IPS DF 4.7 (cell line): ENCODE data around the gene INSRR.

Source experiments
- DNase-seq: peaks from one replicate; pipeline ENCODE4 v3.0.0-alpha.2; 2013; ENCODE audit warnings: low spot score; ENCODE audit errors: extremely low read depth

Gene INSRR

DNA sequence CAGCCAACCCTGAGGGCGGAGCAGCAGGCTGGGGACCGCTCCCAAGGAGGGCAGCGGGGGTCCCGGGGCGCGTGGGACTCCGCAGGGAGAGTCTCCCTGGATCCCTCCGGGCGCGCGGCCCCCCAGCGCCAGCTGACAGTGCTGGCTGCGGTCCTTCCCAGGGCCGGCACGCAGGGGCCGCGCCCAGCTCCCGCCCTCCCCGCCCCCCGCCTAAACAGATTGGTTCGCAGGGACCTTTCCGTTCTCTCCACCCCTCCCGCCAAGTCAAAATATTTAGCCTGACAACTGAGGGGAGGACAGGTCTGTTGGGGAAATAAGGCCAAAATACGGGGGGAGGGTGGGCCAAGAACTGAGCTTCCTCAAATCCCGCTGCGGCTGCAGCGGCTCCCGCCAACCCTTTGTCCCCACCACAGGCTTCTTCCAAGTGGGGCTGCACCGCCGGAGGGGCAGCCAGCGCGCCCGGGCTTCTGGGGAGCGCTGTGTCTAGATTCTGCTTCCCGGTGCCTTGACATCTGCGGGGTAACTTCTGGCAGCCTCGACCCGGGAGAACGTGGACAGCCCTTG, at the start of gene INSRR:
TSS of gene INSRR (minus strand) at position 159 of the 564 bp plus-strand sequence. CDS start 496 bp downstream, outside the sequence.
- DNase-seq = no peak

- DNase-seq = no peak
Measured at GRCh38 chr1:156908541-156908940, 49.6 kb upstream of the INSRR start.

DNA sequence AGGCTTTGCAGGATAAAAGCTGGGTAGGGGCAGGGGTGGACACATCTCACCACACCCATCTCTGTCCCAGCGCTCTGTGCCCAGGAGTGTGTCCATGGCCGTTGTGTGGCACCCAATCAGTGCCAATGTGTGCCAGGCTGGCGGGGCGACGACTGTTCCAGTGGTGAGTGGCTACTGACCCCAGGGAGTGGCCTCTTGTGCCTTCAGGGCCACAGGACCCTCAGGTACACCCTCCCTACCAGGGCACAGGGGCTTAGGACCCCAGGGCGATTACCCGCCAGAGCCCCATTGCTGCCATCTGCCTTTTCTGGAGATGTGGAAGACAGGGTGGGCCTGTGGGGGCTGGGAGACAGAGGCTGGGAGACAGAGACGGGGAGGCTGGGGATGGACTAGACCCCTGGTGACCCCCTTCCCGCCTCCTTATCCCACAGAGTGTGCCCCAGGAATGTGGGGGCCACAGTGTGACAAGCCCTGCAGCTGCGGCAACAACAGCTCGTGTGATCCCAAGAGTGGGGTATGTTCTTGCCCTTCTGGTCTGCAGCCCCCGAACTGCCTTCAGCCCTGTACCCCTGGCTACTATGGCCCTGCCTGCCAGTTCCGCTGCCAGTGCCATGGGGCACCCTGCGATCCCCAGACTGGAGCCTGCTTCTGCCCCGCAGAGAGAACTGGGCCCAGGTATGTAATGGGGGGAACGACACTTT, 47.4 kb upstream of the INSRR start:
- no peak for DNase-seq

DNA sequence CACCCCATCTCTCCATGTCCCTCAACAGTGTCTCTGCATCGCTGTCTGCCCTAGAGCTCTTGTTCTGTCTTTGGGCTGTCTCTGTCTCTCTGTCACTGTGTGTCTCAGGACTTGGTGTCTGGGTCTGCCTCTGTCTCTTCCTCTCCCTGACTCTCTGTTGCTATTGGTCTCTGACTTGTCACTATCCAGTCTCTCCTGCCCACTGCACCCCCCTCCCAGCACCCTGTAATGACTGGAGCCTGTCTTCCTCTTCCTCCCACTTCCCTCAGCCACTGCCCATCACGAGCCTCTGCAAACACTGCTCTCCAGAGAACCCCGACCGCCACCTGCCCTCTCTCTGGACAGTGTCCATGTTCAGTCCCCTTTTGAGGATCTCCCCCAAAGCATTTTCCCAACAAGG, 46.7 kb upstream of the INSRR start:
- no peak for DNase-seq

DNA sequence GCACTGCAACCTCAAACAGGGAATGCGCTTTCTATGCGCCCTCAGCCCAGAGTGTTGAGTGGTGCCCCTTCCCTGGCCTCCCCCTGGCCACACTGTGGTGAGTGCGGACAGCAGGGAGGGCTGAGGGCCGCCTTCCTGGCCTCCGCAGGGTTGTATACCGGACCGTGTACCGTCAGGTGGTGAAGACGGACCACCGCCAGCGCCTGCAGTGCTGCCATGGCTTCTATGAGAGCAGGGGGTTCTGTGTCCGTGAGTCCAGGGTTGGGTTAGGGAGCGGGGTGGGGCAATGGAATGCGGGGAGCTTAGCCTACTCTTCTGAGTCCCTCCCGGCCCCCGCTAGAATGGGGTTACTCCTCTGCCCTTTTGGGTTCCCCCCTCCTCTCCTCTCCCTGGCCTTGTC, 46.3 kb upstream of the INSRR start:
- no peak for DNase-seq

DNA sequence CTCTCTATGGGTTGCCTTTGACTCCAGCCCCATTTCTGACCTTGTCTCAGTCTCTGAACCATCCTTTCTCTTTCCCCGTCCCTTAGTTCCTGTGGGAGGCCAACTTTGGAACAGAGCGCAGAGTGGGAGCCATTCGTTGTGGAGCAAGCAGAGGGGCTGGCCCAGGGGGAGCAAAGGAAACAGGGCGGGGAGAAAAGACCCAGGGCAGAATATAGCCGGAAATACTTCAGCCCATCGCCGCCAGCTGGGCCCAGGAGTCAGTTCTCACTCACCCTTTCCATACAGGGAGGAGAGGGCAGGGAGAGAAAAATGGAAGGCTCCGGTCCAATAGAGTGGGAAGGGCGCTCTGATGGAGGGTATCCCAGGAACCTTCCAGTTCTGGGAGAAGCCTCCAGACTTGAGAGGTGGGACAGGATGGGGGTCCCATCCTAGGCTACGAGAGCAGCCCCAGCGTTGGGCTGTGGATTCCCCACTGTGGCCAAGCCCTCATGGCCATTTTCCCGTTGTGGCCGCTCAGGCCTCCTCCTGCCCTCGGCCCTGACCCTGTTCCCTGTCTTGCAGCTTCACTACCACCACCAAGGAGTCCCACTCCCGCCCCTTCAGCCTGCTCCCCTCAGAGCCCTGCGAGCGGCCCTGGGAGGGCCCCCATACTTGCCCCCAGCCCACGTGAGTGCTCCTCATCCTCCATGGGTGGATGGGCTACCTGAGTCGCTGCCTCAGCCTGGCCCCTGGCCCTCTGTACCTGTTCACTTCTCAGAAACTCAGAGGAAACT, 45.5 kb upstream of the INSRR start:
- DNase-seq = no peak

GRCh38 chr1:156903328-156904091, 44.6 kb upstream of the INSRR start:
- no peak for DNase-seq

- no peak for DNase-seq
Measured at GRCh38 chr1:156901966-156902915, 43.3 kb upstream of the INSRR start.

- no peak for DNase-seq
Measured at GRCh38 chr1:156901590-156901900, 42.6 kb upstream of the INSRR start.

- DNase-seq = no peak
Measured at GRCh38 chr1:156900896-156901589, 42.1 kb upstream of the INSRR start.

DNA sequence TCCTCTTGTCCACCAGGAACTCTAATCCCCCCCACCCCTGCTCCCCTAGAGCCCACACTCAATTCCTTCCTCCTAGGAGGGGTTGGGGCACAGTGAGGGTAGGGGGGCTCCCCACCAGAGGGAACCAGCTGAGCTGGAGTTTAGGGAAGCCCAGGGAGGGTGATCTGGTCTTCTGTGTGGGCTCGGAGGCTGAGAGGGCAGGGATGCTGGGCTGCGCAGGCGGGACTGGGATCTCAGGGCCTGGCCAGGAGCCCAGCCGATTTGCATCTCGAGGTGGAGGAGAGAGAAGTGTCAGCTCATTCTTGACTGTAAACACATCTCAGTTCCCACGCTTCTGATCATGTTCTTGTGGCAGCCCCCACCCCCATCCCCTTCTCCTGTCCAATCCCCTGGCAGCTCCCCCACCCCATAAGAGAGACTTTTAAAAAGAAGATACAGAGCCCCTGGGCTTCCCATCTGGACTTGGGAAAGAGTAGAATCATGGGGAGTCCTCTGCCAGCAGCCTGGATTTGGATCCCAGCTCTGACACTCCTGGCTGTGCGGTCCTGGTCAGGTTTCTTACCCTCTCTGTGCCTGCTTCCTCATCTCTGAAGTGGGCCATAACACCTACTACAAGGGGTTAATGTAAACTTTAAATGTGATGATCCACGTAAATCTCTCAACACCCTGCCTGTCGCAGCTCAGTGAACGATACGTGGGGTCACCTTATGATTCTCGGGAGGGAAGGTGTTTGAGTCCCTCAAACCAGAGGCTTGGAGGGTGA, 41.2 kb upstream of the INSRR start:
- DNase-seq = no peak

- DNase-seq = no peak
Measured at GRCh38 chr1:156898971-156899664, 40.2 kb upstream of the INSRR start.

DNA sequence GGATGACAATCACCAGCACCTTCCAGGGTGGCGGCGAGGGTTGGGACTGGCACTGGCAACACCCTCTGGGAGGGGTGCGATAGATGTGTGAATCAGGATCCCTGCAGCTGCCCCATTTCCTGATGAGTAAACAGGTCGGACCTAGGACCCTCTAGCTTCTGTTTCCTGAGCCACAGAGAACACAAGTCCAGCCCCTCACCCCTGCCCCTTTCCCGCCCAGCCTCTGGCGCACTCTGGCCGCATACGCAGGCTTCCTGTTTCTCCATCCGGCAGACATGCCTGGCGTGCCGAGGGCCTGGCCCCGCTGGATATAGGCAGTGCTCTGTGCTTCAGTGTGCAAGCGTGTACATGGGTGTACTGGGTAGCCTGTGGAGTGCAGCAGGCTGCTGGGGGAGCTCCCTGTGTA, 39.2 kb upstream of the INSRR start:
- DNase-seq = no peak

DNA sequence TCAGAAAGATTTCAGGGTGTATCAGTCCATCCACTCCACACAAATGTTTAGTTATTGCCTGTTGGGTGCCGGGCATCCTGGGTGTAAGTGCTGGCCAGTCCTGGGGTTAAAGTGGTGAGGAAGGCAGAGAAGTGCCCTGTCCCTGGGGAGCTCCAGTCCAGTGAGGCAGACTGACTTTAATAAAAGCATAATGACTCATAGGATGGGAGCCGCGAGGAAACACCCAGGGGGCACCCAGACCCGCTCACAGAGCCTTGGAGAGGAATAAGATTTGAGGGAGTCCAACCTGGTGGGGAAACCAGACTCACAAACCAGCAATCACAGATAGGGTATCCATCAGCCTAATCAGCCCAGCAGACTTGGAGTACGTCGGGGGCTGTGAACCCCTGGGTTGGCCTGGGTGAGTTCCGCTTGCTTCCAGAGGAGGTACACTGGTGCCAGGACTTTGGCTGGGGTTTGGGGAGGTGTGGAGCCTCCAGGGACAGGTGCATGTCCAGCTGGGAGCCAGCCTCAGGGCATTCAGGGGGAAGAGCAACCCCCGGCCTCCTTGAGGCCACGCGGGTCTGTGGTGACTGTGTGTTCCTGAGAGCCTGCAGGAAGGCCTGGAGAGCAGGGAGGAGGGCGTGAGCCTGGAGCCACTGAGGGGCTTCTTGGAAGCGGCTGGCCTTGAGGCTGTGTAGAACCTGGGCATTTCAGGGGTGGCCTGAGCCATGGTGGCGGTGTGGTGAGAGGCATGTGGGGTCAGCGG, 38.3 kb upstream of the INSRR start:
- no peak for DNase-seq

DNA sequence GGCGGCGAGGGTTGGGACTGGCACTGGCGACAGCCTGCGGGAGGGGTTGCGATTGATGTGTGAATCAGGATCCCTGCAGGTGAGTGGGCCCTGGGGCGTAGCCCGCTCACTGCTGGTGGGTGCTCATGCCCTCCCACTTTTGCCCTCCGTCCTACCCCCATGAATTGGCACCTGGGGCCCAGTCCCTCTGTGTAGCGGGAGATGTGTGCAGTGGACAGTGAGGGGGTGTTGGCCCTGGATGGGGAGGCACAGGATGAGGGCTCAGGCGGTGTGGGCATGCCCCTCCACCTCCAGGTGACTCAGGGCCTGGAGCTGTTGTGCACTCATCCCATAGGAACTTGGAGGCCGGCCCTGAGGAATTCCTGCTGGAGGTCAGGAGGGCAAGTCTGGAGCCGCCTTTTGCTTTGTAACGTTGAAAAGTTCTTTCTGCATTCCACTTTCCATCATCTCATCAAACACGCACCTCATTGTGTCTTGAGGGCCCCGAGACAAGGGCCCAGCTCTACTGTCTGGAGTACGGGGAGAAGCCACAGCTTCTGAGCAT, 37.6 kb upstream of the INSRR start:
- no peak for DNase-seq

GRCh38 chr1:156895927-156896326, 37.0 kb upstream of the INSRR start:
- DNase-seq = no peak

GRCh38 chr1:156895455-156895812, 36.5 kb upstream of the INSRR start:
- no peak for DNase-seq
